GM18519 (cell line): ENCODE data around the gene GRM7.

Source experiments
- ATAC-seq: cut with Tn5 transposase; IDR thresholded peaks from one replicate; pipeline ENCODE4 v1.9.1; 2021; ENCODE audit warnings: mild to moderate bottlenecking, moderate library complexity; ENCODE audit not compliant: unreplicated experiment, low FRiP score

The GRM7 gene

GRCh38 chr3:7382293-7383010 is 521.5 kb downstream of the GRM7 start:
- ATAC-seq = no peak

- no peak for ATAC-seq
These were observed 524.7 kb downstream of the GRM7 start for GRCh38 chr3:7385635-7386034.

- ATAC-seq = no peak
These were observed 527.1 kb downstream of the GRM7 start for GRCh38 chr3:7388026-7388425.

GRCh38 chr3:7392206-7392605 is 531.3 kb downstream of the GRM7 start:
- no peak for ATAC-seq

GRCh38 chr3:7393944-7394605 is 533.2 kb downstream of the GRM7 start:
- ATAC-seq = no peak

GRCh38 chr3:7396534-7396933 is 535.6 kb downstream of the GRM7 start:
- ATAC-seq = no peak

- no peak for ATAC-seq
These were observed 536.2 kb downstream of the GRM7 start for GRCh38 chr3:7397097-7397496.

- ATAC-seq = no peak
These were observed 539.4 kb downstream of the GRM7 start for GRCh38 chr3:7400360-7400759.

- no peak for ATAC-seq
These were observed 540.5 kb downstream of the GRM7 start for GRCh38 chr3:7401418-7401817.

GRCh38 chr3:7407107-7407506 is 546.2 kb downstream of the GRM7 start:
- ATAC-seq = no peak

GRCh38 chr3:7410782-7411181 is 549.9 kb downstream of the GRM7 start:
- ATAC-seq = no peak

GRCh38 chr3:7421065-7421464 is 560.1 kb downstream of the GRM7 start:
- no peak for ATAC-seq

- ATAC-seq = no peak
These were observed 562.1 kb downstream of the GRM7 start for GRCh38 chr3:7423036-7423435.

GRCh38 chr3:7423995-7424394 is 563.1 kb downstream of the GRM7 start:
- no peak for ATAC-seq

GRCh38 chr3:7428206-7428718 is 567.3 kb downstream of the GRM7 start:
- no peak for ATAC-seq

- no peak for ATAC-seq
These were observed 571.7 kb downstream of the GRM7 start for GRCh38 chr3:7432610-7433009.

- ATAC-seq = no peak
These were observed 572.2 kb downstream of the GRM7 start for GRCh38 chr3:7433073-7433472.

- no peak for ATAC-seq
These were observed 575.6 kb downstream of the GRM7 start for GRCh38 chr3:7436542-7436941.

GRCh38 chr3:7437231-7437630 is 576.3 kb downstream of the GRM7 start:
- no peak for ATAC-seq

GRCh38 chr3:7439101-7439680 is 578.3 kb downstream of the GRM7 start:
- ATAC-seq = no peak

- ATAC-seq = no peak
These were observed 584.0 kb downstream of the GRM7 start for GRCh38 chr3:7444886-7445285.

- ATAC-seq = no peak
These were observed 584.4 kb downstream of the GRM7 start for GRCh38 chr3:7445331-7445730.
